HG02852 (cell line): ENCODE results near the gene DOCK3.
"Not testable (repeated sequence)": the region's sequence is repeated elsewhere in the genome, so short reads cannot be mapped to it uniquely, and the experiment has no call there.

Experiments
- ATAC-seq: cut with Tn5 transposase; IDR thresholded peaks from one replicate; pipeline ENCODE4 v1.9.1; 2021; ENCODE audit warnings: mild to moderate bottlenecking, moderate library complexity; ENCODE audit not compliant: unreplicated experiment

Gene DOCK3

DNA sequence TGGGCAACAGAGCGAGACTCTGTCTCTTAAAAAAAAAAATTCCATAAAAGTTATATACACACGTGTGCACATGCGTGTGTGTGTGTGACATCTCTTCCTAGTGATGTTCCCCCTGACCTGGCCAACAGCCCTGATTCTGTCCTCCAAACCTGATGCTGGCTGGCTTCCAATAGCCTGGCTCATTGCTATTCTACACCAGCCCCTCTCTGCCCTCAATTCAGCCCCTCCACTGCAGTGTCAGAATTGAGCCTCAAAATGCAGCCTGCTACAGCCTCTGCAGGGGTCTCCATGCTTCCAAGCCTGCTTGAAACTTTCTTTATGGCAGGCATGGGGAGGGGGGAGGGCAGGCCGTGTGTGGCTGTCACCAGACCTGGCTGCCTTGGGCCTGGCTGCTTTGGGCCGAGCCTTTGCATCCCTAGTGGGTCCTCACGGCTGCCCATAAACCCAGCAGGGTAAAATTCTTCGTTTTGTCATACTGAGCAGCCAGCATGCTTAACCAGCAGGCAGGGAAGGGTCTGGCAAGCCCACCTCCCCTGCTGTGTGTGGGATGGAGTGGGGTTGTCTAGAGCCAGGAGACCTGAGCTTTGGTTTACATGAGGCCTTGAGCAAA, 22.7 kb upstream of the DOCK3 start:
- ATAC-seq = no peak

- ATAC-seq = no peak
Observed at GRCh38 chr3:50652709-50653108, 22.0 kb upstream of the DOCK3 start.

DNA sequence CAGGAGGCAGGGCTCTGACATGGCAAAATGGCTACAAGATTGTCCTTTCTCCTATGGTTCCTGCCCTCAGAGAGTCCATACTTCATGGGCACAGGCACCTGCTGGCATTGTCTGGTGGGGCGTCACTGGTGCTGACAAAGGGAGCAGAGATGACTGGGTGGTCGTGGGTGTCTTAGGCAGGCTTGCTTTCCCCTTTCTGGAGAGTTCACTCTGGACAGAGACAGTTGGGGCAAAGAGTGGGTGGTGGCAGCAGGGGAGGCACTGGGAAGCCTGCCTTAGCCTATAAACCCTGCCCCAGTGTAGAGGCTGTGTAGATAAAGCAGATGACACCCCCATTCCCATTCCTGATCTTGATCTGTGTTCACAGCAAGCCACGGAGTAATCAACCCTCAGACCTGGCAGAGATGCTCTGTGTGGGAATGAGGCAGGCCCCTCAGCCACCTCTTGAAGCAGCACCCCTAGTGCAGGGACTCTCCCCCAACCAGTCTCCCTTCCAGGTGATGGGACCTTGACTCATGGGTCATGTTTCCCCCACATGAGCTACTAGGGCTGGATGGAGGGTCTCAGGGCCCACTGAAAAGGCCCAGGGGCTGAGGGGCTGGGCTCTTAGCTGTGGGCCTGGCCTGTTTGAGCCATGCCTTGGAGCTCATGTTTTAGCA, 20.7 kb upstream of the DOCK3 start:
- no peak for ATAC-seq

DNA sequence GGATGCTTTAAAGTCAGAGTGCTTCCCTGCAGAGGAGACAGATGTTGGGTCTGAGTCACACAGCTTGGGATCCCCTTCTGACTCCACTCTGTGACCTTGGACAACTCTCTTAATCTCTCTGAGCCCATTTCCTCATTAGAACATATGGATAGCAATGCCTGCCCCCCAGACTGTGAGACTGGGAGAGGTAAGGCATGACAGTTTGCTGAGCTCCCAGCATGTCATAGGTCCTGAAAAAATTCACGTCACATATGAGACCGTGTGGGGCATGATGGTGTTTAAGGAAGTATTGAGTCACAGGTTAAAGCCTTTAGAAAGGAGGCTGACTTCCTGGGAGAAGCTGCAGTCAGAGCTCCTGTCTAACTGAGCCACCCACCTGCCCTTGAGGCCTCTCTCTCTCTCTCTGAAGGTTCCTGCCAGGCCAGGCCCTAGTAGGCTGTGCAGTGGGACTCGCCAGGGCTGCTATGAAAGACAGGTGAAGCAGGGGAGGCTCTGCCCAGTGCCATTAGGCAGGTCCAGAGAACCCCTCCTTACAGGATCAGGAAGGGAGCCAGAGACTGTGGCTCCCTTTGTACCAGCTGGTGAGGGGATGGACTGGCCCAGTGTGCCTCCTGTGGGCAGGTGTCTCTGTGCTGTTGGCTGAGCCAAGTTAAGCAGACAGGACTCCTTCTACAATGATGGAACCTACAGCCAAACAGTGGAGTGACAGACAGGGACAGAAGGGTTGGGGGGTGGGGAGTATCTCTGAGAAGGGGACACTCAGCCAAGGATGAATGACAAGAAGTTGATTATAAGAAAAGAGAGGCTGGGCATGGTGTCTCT, 19.5 kb upstream of the DOCK3 start:
- ATAC-seq = no peak

DNA sequence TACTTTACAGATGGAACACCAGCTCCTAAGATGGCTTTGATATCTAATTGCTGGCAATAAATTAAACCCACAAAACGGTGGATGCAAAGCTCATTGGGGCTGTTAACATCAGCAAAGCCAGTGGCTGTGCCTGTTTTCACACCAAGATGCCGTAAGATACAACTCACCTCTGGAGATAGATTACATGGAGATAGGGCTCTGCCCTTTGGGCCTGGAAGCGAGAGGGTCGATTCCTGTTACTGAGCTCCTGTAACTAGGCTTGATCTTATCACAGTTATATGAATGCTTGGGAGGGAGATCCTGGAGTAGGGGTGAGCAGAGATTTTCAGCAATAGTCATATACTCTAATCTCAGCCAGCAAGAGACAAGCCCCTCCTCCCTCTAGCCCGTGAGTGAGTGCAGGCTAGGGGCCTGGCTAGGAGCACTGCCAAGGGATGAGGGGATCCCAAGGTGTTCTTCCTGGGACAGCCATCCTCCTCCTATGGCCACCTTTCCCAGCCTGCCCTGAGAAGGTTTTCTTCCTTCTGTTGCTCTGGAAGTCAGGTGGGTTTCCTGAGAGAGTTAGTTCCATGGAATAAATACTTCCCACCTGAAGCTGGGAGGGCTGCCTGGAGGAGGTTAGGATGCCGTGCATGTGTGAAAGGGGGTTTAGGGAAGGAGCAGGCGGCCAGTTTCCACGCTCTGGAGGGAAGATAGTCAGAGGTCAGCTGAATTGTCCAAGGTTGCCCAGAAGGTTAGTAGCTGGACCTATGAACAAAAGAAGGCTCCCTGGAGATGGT, 18.1 kb upstream of the DOCK3 start:
- no peak for ATAC-seq

DNA sequence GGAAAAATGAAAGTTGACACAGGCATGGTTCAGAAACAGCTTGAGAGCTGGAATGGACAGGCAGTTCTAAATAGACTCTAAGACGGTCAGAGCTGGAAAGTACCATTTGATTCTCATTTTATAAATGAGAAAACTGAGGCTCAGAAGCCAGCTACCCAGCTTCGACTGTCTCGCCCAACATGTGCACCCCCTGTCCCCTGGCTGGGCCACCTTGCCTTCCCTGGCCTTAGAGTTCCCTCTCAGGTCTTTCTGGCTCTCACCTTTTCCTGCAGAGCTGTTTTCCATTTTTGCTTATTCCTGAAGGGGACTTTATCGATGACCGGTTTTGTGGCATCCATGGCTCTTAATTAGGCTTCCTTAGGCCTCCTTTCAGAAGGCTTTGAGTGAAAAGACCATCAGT, 17.3 kb upstream of the DOCK3 start:
- no peak for ATAC-seq

DNA sequence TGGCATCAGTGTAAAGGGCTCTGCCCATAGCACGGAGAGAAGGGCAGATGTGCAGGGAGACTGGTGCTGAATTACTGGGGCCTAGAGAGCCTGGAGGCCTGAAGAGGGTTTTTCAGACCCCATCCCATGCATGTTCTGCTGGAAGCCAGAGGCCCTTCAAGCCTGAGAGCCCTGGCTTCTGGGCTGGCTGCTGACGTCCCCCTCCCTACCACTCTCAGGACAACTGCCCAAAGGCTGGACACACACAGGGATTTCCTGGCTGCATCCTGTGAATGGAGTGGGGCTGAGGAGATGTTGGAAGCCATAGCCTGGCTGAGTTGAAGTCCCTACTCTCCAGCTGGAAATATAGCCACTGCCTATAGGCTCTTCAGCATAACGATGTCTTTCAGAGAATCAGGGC, 16.9 kb upstream of the DOCK3 start:
- ATAC-seq = no peak

- ATAC-seq = no peak
Observed at GRCh38 chr3:50658416-50658815, 16.3 kb upstream of the DOCK3 start.

DNA sequence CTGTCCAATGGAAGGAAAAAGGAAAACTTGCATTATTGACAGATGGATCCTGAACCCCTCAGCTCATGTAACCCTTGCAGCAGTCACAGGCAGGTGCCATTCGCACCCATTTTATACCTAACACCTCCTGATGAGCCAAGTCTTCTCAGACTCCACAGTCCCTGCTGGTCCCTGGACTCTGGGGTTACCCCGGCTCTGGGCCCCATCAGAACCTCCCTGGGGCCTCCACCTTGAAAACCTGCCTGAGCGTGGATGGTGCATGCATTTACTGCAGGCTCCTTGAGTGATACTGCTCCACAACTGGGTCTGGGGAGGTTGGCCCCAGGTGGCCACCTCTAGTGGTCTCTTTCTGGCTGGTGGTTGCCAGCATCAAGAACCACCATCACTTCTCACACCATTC, 15.9 kb upstream of the DOCK3 start:
- no peak for ATAC-seq

DNA sequence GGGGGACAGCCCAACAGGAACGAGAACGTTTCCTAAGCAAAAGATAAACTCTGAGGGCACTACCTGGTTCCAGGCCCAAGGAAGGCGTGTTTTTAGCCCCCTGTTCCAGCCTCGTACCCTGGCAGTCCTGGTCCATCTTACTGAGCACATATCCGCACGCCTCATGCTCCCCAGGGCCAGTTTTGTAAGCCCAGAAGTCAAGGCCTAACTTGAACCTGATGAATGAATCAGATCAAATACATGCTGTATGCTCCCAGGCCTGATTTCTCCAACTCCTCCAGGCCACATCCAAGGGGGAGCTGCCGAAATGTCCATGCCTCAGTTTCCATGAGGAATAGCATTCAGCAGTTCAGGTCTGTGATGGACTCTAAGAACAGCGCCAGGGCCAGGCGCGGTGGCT, 14.3 kb upstream of the DOCK3 start:
- ATAC-seq = no peak

DNA sequence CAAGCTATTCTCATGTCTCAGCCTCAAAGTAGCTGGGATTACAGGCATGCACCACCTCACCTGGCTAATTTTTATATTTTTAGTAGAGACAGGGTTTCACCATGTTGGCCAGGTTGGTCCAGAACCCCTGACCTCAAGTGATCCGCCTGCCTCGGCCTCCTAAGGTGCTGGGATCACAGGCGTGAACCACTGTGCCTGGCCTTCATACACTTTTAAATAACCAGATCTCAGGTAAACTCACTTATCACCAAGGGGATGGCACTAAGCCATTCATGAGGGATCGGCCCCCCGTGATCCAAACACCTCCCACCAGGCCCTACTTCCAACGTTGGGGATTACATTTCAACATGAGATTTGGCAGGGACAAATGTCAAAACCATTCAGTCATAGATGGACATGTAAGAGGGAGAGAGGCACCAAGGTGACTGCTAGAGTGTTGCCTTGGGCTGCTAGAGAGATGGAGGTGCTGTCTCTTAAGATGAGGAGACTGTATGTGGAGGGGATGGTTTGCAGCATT, 13.3 kb upstream of the DOCK3 start:
- ATAC-seq = no peak

- ATAC-seq = no peak
Observed at GRCh38 chr3:50662408-50662807, 12.3 kb upstream of the DOCK3 start.

GRCh38 chr3:50665081-50665840, 9.5 kb upstream of the DOCK3 start:
- ATAC-seq = no peak

DNA sequence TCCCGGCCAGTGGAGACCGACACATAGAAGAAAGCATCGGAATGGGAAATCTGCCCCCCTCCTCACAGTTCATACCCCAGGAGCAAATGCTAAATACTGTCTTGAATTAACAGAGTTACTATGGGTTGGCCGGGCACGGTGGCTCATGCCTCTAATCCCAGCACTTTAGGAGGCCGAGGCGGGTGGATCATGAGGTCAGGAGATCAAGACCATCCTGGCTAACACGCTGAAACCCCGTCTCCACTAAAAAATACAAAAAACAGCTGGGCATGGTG, 8.9 kb upstream of the DOCK3 start:
- not testable (repeated sequence) for ATAC-seq

DNA sequence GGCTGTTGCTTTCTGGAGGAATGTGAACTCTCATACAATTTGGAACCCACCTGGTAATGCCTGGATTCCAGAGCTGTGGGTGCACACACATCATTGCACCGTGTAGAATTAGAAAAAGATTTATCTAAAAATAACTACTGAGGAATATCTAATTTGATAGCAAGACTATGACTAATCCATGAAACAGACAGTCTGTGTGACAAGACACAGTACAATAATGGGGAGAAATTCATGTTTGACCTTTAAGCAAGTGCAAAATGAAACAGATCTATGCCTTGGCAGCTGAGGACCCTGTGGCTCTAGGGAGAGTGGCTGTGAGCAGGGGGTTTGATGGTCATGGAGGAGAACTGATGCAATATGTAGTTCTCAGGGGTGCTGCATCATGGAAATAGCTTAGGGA, 7.9 kb upstream of the DOCK3 start:
- no peak for ATAC-seq

- no peak for ATAC-seq
Observed at GRCh38 chr3:50671331-50671730, 3.4 kb upstream of the DOCK3 start.

GRCh38 chr3:50672656-50673055, 2.1 kb upstream of the DOCK3 start:
- no peak for ATAC-seq

DNA sequence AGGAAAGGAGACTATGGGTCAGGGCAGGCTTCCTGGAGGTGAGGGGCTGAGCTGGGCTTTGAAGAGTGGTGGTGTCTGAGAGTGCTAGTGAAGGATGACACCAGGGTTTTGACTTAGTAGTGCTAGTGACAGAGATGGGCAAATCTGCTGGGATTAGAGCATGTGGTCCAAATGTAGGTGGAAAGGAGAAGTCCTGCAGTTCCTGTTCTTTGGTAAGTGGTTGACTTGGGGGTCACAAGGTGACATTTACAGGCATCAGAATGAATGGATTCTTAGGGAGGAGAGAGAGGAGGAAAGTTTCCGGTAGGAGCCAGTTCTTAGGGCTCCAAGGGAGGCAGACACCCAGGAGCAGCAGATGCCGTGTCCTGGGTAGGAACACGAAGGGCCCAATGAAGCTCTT, 796 bp upstream of the DOCK3 start:
- no peak for ATAC-seq

GRCh38 chr3:50675179-50676030, 678 bp downstream of the DOCK3 start:
- peak; percentile 20 for ATAC-seq
